Endothelial cell of umbilical vein (primary cell): ENCODE results near the gene GRIK3.

Experiments used
- CTCF ChIP-seq, 2 donors: IDR thresholded peaks; 1 replicate in 1 of 2; 2 replicates in 1 of 2; pipeline ENCODE4 v1.5.1; 2011; ENCODE audit warnings: low read length in 2 of 2, mild to moderate bottlenecking in 2 of 2, moderate library complexity in 2 of 2, control low read depth in 1 of 2, inconsistent platforms in 1 of 2, low read depth in 1 of 2; ENCODE audit not compliant: insufficient read depth in 1 of 2; ENCODE audit errors: extremely low read depth in 1 of 2
- EZH2 ChIP-seq: IDR thresholded peaks from 2 replicates; pipeline ENCODE4 v1.6.1; 2012; ENCODE audit warnings: borderline replicate concordance, low read depth, mild to moderate bottlenecking, moderate library complexity, low read length, inconsistent platforms; ENCODE audit not compliant: severe bottlenecking
- GATA2 ChIP-seq: IDR thresholded peaks from 2 replicates; pipeline ENCODE4 v1.7.0; 2011; ENCODE audit warnings: low read depth, mild to moderate bottlenecking, moderate library complexity, mixed read lengths, low read length; ENCODE audit not compliant: insufficient read length, insufficient read depth
- JUN ChIP-seq: IDR thresholded peaks from 2 replicates; pipeline ENCODE4 v1.6.1; 2011; ENCODE audit warnings: borderline replicate concordance, low read depth; ENCODE audit not compliant: insufficient read length, insufficient read depth
- MAX ChIP-seq: IDR thresholded peaks from 2 replicates; pipeline ENCODE4 v1.6.1; 2011; ENCODE audit not compliant: insufficient read depth, insufficient read length
- MYC ChIP-seq: IDR thresholded peaks from one replicate; pipeline ENCODE4 v1.6.1; 2011; ENCODE audit warnings: mild to moderate bottlenecking, low read depth, low read length
- POLR2A ChIP-seq: IDR thresholded peaks from 2 replicates; pipeline ENCODE4 v1.6.1; 2012; ENCODE audit warnings: low read depth, mild to moderate bottlenecking, control low read depth, low read length
- POLR2AphosphoS5 ChIP-seq: IDR thresholded peaks from 2 replicates; pipeline ENCODE4 v1.6.1; 2012; ENCODE audit warnings: low read depth, mild to moderate bottlenecking, control low read depth, low read length, moderate library complexity; ENCODE audit not compliant: insufficient read depth

- TF ChIP-seq POLR2A = no peak
- TF ChIP-seq CTCF (IDR thresholded peaks at IDR 0.05; ENCODE audit: extremely low read depth in 1 of 2, insufficient read depth in 1 of 2, low read depth in 1 of 2, low read length in 2 of 2) = no peak
- no peak for TF ChIP-seq POLR2AphosphoS5
- no peak for TF ChIP-seq GATA2
- TF ChIP-seq JUN = no peak
- no peak for TF ChIP-seq MYC
- no peak for TF ChIP-seq EZH2
- no peak for TF ChIP-seq MAX
Measured at GRCh38 chr1:37076168-37076567, 41.9 kb upstream of the GRIK3 start.
